GM12875 (cell line): ENCODE data around the gene PRMT7.

Source experiments
- H3K4me3 ChIP-seq: one replicate; pipeline ENCODE4 v1.5.1; 2011; ENCODE audit warnings: low read depth, low read length, control low read depth
- CTCF ChIP-seq: IDR thresholded peaks from 2 replicates; pipeline ENCODE4 v1.5.1; 2011; ENCODE audit warnings: low read depth, mild to moderate bottlenecking, control low read depth, inconsistent platforms, low read length, moderate library complexity, borderline replicate concordance; ENCODE audit not compliant: insufficient read depth

PRMT7 gene

GRCh38 chr16:68401871-68402747 lies 91.3 kb downstream of the PRMT7 start:
- no peak overlapping the region for H3K4me3 ChIP-seq
- no peak for TF ChIP-seq CTCF

- no peak for TF ChIP-seq CTCF
- no peak overlapping the region for H3K4me3 ChIP-seq
Measured at GRCh38 chr16:68402748-68403040, 91.9 kb downstream of the PRMT7 start.

GRCh38 chr16:68403177-68403576 lies 92.4 kb downstream of the PRMT7 start:
- no peak overlapping the region for H3K4me3 ChIP-seq
- no peak for TF ChIP-seq CTCF

- TF ChIP-seq CTCF, result no peak
- no peak overlapping the region for H3K4me3 ChIP-seq
Measured at GRCh38 chr16:68403704-68404103, 92.9 kb downstream of the PRMT7 start.

- no peak overlapping the region for H3K4me3 ChIP-seq
- no peak for TF ChIP-seq CTCF
Measured at GRCh38 chr16:68404736-68405345, 94.0 kb downstream of the PRMT7 start.

GRCh38 chr16:68406458-68407152 lies 95.8 kb downstream of the PRMT7 start:
- no peak for TF ChIP-seq CTCF
- no peak overlapping the region for H3K4me3 ChIP-seq
